HG03521 (cell line): ENCODE data around the gene ZDHHC14.
"Not testable (repeated sequence)": the region's sequence is repeated elsewhere in the genome, so short reads cannot be mapped to it uniquely, and the experiment has no call there.

Experiments
- ATAC-seq: cut with Tn5 transposase; IDR thresholded peaks from one replicate; pipeline ENCODE4 v1.9.1; 2021; ENCODE audit warnings: mild to moderate bottlenecking, moderate library complexity; ENCODE audit not compliant: unreplicated experiment

The ZDHHC14 gene

DNA sequence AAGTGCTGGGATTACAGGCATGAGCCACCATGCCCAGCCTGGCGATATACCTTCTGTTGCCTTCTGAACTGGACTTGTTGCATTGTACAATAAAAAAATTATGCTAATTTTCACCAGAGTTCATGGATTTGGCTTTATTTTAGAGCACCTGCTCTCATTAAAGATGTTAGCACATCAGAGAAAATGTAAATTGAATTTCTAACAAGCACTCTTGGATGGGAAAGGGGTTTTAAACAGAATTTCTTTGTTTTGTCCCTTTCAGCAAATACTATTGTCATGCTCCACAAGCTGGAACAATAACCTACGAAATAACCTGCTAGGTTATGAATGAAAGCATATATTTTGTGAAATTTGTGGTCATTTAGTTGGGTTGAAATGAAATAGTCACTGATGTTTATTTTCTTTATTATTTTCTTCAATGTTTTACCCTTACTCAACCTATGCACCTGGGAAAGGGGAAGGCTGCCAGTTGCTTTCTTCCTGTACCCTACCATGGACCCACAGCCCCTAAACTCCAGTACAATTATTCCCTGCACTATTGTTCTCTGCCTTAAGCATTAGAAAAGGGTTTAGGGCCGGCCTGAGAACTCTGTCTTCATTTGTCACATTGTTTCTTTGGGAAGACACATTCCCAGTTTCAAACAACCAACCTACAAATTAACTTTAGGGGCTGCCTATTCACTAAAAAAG is 22.2 kb downstream of the ZDHHC14 start:
- ATAC-seq = no peak

DNA sequence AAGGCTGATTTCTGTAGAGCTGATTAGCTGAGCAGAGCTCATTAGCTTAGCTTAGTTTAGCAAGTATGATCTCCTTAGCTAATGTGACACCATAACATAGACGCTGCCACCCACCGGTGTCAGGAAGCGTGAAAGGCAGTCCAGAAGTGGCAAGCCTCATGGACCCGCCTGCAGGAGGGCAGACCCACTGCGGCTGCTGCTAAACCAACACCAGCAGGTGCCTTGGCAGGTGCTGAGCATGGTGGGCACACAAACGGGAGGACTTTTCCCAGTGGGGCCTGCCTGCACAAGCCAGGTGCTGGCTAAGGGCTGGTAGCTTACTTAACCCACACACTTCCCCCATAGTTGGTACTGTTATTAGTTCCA is 22.7 kb downstream of the ZDHHC14 start:
- no peak for ATAC-seq

DNA sequence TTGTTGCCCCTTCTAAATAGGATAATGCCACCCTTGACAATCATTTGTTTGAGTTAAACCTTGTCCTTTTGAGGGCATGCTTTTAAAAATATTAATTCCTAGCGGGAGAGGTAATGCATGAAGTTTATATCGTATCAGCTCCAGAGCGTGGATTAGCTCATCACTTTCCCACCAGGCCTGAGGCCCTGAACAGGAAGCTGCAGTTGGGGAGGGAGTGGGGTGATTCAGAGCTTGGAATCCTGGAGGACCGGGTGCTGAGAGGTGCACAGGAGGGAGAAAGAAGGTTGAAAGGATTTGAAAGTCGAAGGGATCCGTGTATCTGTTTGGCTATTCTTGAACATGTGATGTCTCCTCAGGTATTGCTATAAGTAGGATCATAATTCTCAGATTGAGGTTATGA is 25.0 kb downstream of the ZDHHC14 start:
- no peak for ATAC-seq

DNA sequence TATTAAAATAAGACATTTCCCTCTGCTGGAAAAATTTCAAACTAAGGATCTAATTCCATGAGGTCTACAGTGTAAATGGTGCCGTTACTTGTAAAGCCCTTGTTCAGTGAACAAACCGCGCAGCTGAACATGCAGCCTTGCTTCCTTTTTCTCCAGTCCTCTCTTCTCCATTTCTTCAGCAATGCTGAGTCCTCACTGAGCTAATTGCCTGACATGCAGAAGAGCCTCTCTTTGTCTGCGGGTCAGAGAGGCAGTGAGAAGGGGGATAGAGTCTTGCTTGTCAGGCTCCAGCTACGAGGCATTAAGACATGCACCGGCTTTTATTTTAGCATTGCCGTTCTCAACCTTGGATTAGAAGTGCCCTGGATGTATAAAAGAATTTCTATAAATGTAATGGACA is 25.7 kb downstream of the ZDHHC14 start:
- no peak for ATAC-seq

GRCh38 chr6:157407646-157408045 is 26.7 kb downstream of the ZDHHC14 start:
- ATAC-seq = no peak

GRCh38 chr6:157408427-157408826 is 27.4 kb downstream of the ZDHHC14 start:
- not testable (repeated sequence) for ATAC-seq

DNA sequence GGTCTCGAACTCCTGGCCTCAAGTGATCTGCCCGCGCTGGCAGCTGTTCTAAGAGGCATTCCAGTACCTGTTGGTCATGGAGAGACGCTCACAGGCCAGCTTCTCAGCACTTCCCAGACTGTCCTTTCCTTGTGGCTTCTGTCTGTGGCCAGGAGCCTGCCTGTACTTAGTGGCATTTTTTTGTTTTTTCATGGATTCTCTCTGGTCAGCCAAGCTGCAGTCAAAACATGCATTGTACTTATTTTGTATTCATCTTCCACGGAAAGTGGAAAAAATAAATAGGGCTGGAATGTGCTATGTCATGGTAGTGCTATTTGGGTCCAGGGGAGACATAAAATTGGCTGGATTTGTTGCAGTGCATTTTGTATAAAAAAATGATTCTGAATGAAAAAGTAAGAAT is 29.1 kb downstream of the ZDHHC14 start:
- ATAC-seq = no peak

DNA sequence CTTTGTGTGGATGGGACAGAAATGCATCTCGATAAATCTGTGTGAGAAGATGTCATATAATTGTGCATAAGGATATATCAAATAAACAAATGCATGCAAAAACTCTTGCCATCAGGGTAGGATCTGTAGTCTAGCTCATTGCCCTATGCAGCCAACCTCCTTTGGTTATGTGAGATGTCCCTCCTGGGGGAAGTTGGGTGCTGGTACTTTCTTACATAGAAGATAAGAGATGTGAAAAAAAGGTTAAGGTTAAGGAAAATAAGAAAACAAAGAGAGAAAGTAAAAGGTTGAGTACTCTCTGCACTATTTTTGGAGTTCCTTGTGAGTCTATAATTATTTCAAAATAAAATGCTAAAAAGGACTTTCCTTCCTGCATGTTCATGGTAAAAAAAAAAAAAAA is 30.4 kb downstream of the ZDHHC14 start:
- ATAC-seq = no peak

- ATAC-seq = no peak
These were observed 31.8 kb downstream of the ZDHHC14 start for GRCh38 chr6:157412791-157413190.

GRCh38 chr6:157420497-157420896 is 39.5 kb downstream of the ZDHHC14 start:
- ATAC-seq = no peak

- ATAC-seq = no peak
These were observed 43.6 kb downstream of the ZDHHC14 start for GRCh38 chr6:157424491-157425020.

DNA sequence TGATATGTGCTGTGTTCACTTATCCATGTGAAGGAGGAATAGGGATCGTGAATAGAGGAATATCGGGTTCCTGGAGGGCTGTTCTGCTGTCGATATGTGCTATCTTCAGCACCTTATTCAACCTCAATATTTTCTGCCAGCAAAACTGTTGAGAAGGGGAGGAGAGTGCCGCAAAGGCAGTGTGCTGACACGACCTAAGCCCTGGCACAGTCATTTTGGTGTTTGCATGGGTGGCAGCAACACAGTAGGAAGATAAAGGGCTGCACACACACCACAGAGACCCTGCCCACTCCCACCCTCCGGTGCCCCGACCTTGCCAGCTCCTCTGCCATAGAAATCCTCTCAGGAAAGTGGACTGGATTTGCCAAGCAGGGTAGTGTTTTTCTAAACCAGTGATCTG is 47.0 kb downstream of the ZDHHC14 start:
- no peak for ATAC-seq

DNA sequence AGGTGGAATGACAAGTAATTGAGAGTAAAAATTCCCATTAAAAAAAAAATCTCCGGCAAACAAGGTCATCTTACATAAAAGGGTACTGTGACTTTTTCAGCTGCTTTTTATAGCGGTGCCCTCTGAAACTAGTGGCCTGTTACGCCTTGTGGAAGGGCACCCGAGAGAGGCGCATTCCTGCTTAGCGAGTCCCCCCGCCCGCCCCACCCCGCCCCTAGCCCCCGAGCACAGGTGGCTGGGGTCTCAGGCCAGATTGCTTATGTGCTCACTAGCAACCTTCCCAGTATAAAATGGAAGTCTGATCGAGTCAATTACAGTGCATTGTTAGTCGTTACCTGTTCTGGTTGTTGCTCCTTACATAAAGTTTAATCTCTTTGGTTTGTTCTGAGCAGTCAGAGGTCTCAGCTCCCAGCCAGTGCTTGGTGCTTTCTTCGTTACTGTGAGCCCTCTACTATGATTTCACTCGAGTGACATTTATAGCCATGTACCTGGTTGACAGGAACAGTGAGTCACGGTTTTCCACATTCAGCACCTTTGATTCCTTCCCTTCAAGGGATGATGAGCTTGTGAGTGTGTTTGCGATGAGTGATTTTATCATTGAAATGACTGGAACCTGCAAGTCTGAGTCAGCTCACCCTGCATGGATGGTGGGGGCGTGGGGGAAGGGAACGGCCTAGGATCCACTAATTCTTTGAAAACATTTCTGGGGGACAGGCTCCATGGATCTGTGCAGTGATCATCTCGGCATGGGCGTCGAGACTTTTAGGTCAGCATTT is 47.6 kb downstream of the ZDHHC14 start:
- ATAC-seq = no peak

DNA sequence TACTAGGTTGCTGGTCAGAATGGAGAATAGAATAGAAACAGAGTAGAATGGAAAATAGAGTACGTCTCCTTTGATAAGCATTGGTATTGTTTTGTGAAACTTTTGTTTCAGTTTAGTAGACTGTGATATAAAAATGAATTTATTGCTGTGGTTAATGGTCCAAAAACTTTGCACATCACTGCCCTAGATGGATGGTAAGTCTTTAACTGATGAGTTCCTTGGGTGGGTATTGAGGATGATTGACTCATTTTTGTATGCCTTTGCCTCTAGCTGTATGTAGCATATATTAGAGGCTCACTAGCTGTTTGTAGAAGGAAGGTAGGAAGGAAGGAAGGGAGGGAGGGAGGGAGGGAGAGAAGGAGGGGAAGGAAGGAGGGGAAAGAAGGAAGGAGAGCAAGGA is 48.3 kb downstream of the ZDHHC14 start:
- no peak for ATAC-seq

- ATAC-seq = no peak
These were observed 49.8 kb downstream of the ZDHHC14 start for GRCh38 chr6:157430834-157431233.

GRCh38 chr6:157432231-157432891 is 51.4 kb downstream of the ZDHHC14 start:
- no peak for ATAC-seq

GRCh38 chr6:157432892-157433265 is 51.9 kb downstream of the ZDHHC14 start:
- ATAC-seq = no peak

GRCh38 chr6:157433678-157434081 is 52.7 kb downstream of the ZDHHC14 start:
- ATAC-seq = no peak

- no peak for ATAC-seq
These were observed 53.5 kb downstream of the ZDHHC14 start for GRCh38 chr6:157434349-157435033.

- ATAC-seq = no peak
These were observed 55.4 kb downstream of the ZDHHC14 start for GRCh38 chr6:157436219-157436943.

- ATAC-seq = no peak
These were observed 56.0 kb downstream of the ZDHHC14 start for GRCh38 chr6:157436944-157437336.
